HCT116 (cell line): Measurements from ENCODE around the gene P2RX5. TPM values are rescaled to one million over a fixed set of nuclear protein-coding genes. Genes with fewer than 3 reads are reported as not detected.

Experiments
- ATAC-seq: fragments of 200-7000 bp; cut with Tn5 transposase; 2 replicates; pipeline ENCODE4 v1.9.1; 2020; ENCODE audit warnings: mild to moderate bottlenecking, moderate library complexity
- BruUV-seq: library from RNA; stranded (reverse); fragments of 400-500 nt; replicated peaks from 2 replicates; lab custom pipeline; 2021; lab: Mats Ljungman, UMichigan
- CTCF ChIA-PET: fragments of 300-600 bp; sonication (Branson Sonifier 250); formaldehyde crosslinking; loops from one replicate; lab custom pipeline; 2021; ENCODE audit warnings: antibody characterized with exemption; lab: Charles Lee
- POLR2A ChIA-PET: fragments of 300-600, 350-600 bp; sonication (Branson Sonifier 250); formaldehyde crosslinking; loops from one replicate; lab custom pipeline; 2021; ENCODE audit warnings: antibody characterized with exemption; lab: Charles Lee
- RAD21 ChIA-PET, 2 experiments: fragments of 300-600 bp; sonication (Branson Sonifier 250); formaldehyde crosslinking; loops; one replicate each; lab custom pipeline; 2023; ENCODE audit warnings: low total read pairs in 2 of 2; ENCODE audit not compliant: uncharacterized antibody in 2 of 2, unreplicated experiment in 2 of 2, low non-redundant PET in 1 of 2; lab: Charles Lee
- DNase-seq: peaks from one replicate; pipeline ENCODE4 v3.0.0-alpha.2; 2010; ENCODE audit warnings: low read depth, low spot score
- H2AFZ ChIP-seq: fragments of 200-600 bp; shearing (Covaris generic), sonication (generic); 2 replicates; pipeline ENCODE4 v1.6.1; 2017; ENCODE audit warnings: low read depth, mixed run types, mixed read lengths, antibody characterized with exemption, low read length; ENCODE audit not compliant: poor library complexity, severe bottlenecking
- H3K27ac ChIP-seq: 2 replicates; pipeline ENCODE4 v1.5.1; 2012; ENCODE audit warnings: low read depth, low read length
- H3K27me3 ChIP-seq: fragments of 200-600 bp; sonication (generic); 2 replicates; pipeline ENCODE4 v1.6.1; 2016; ENCODE audit warnings: mixed run types, low read length, mixed read lengths; ENCODE audit not compliant: insufficient read depth
- H3K36me3 ChIP-seq, 2 experiments: fragments of 200-500 bp in 1 of 2; fragments of 200-600 bp in 1 of 2; sonication (Bioruptor generic) in 1 of 2; sonication (generic) in 1 of 2; 2 replicates each; pipeline versions ENCODE4 v1.5.1 to v1.6.1; 2014 to 2016; ENCODE audit warnings: low read length in 2 of 2, inconsistent platforms in 1 of 2, mixed read lengths in 1 of 2, mixed run types in 1 of 2; ENCODE audit not compliant: insufficient read depth in 2 of 2, control insufficient read depth in 1 of 2
- H3K4me1 ChIP-seq, 2 experiments: fragments of 200-600 bp in 1 of 2; sonication (generic) in 1 of 2; 2 replicates each; pipeline versions ENCODE4 v1.5.1 to v1.6.1; 2012 to 2017; ENCODE audit warnings: low read length in 2 of 2, inconsistent platforms in 1 of 2, mild to moderate bottlenecking in 1 of 2, mixed read lengths in 1 of 2, mixed run types in 1 of 2, moderate library complexity in 1 of 2; ENCODE audit not compliant: insufficient read depth in 2 of 2, control insufficient read depth in 1 of 2
- H3K4me2 ChIP-seq: fragments of 200-600 bp; sonication (generic); 2 replicates; pipeline ENCODE4 v1.6.1; 2017; ENCODE audit warnings: mixed run types, low read length, mixed read lengths
- H3K4me3 ChIP-seq, 2 experiments: fragments of 200-600 bp in 1 of 2; sonication (generic) in 1 of 2; replicated peaks in 1 of 2; 2 replicates each; pipeline ENCODE4 v1.5.1; 2011 to 2016; ENCODE audit warnings: low read length in 2 of 2, control low read depth in 1 of 2, low read depth in 1 of 2, mild to moderate bottlenecking in 1 of 2, mixed read lengths in 1 of 2, mixed run types in 1 of 2
- H3K79me2 ChIP-seq: fragments of 200-600 bp; sonication (generic); 2 replicates; pipeline ENCODE4 v1.6.1; 2017; ENCODE audit warnings: mild to moderate bottlenecking, mixed run types, low read length, moderate library complexity, mixed read lengths; ENCODE audit not compliant: insufficient read depth
- H3K9ac ChIP-seq: fragments of 200-600 bp; sonication (generic); 2 replicates; pipeline ENCODE4 v1.6.1; 2016; ENCODE audit warnings: low read length, mixed read lengths
- H3K9me2 ChIP-seq: fragments of 200-600 bp; sonication (generic), shearing (Covaris generic); 2 replicates; pipeline ENCODE4 v1.6.1; 2017; ENCODE audit warnings: mixed run types, mild to moderate bottlenecking, moderate library complexity; ENCODE audit not compliant: insufficient read depth
- H3K9me3 ChIP-seq, 2 experiments: fragments of 200-500 bp in 1 of 2; fragments of 200-600 bp in 1 of 2; sonication (Bioruptor generic) in 1 of 2; sonication (generic) in 1 of 2; 2 replicates each; pipeline ENCODE4 v1.6.1; 2014 to 2017; ENCODE audit warnings: low read length in 2 of 2, mixed read lengths in 2 of 2, inconsistent platforms in 1 of 2, low read depth in 1 of 2, mild to moderate bottlenecking in 1 of 2, mixed run types in 1 of 2, moderate library complexity in 1 of 2; ENCODE audit not compliant: control insufficient read depth in 1 of 2, insufficient read depth in 1 of 2
- H4K20me1 ChIP-seq: fragments of 200-600 bp; sonication (generic), shearing (Covaris generic); 2 replicates; pipeline ENCODE4 v1.6.1; 2017; ENCODE audit warnings: mixed run types, mild to moderate bottlenecking, moderate library complexity; ENCODE audit not compliant: insufficient read depth
- CBX3 ChIP-seq: IDR thresholded peaks from 2 replicates; pipeline ENCODE4 v1.6.1; 2012; ENCODE audit warnings: low read depth
- ELF1 ChIP-seq: IDR thresholded peaks from 2 replicates; pipeline ENCODE4 v1.6.1; 2012; ENCODE audit warnings: low read depth, borderline replicate concordance
- EZH2 ChIP-seq: fragments of 200-600 bp; sonication (generic); IDR thresholded peaks from 2 replicates; pipeline ENCODE4 v1.6.1; 2017; ENCODE audit warnings: antibody characterized with exemption, mixed run types
- POLR2AphosphoS5 ChIP-seq: IDR thresholded peaks from 2 replicates; pipeline ENCODE4 v1.6.1; 2011; ENCODE audit warnings: mild to moderate bottlenecking, low read depth, low read length, moderate library complexity
- SRF ChIP-seq: IDR thresholded peaks from 2 replicates; pipeline ENCODE4 v1.6.1; 2012; ENCODE audit warnings: low read depth
- TCF7L2 ChIP-seq: IDR thresholded peaks from 2 replicates; pipeline ENCODE4 v1.7.0; 2011; ENCODE audit warnings: borderline replicate concordance, inconsistent platforms; ENCODE audit not compliant: insufficient read depth, insufficient read length; ENCODE audit errors: extremely low read depth
- intact Hi-C: fragments of 100-400 bp; cut with micrococcal nuclease; formaldehyde crosslinking; loops from 2 replicates; pipeline ENCODE4 v1.10.0; 2022
- total RNA-seq: library from RNA; stranded (reverse); gene quantifications from one replicate; pipeline ENCODE4 v1.2.1, GENCODE V29; 2021; ENCODE audit not compliant: unreplicated experiment
- TF ChIP-seq, protein P1 (sequence below): IDR thresholded peaks from 2 replicates; pipeline ENCODE4 v1.6.1; 2012; ENCODE audit warnings: low read depth
- TF ChIP-seq, protein P2 (sequence below): IDR thresholded peaks from 2 replicates; pipeline ENCODE4 v1.6.1; 2012
- TF ChIP-seq, protein P3 (sequence below): IDR thresholded peaks from 2 replicates; pipeline ENCODE4 v1.6.1; 2012

The P2RX5 gene
- total RNA-seq, 1 experiment from 2014 or later: 9.0 TPM

DNA sequence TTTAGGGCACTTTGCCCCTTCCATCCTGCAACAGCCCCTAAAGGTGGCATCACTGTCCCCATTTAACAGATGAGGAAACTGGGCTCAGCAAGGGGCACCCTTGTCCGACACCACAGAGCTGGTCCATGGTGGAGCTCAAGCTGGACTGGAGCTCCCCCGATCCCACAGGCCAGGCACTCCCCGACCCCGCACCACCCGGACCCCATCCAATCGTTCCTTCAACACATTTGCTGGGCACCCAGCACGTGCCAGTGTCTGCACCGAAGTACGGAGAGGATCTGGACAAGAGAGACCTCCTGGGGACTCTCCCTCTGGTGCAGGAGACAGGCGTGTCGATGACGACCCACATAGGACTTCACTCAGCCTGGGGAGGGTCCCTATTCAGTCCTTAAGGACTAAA, 13.9 kb downstream of the P2RX5 start:
- ChIA-PET CTCF (interaction anchor here (0.8 to 1.8 kb wide), 4 partner anchors 13 to 145 kb away, joined by 7 to 11 read pairs (median 8); partner anchors contain the start of genes EMC6, P2RX5 and TAX1BP3), RAD21 (no interaction called here), POLR2A (no interaction called here)
- Histone ChIP-seq H3K27me3 (no peaks in the 10 kb centered on the region), H3K9me3 (no peaks in the 10 kb centered on the region), H3K4me1 (peaks cover 0 to 10% of the 10 kb centered on the region in 2 experiments; a peak in 3 of 4 replicates), H3K9me2 (no peaks in the 10 kb centered on the region), H3K36me3 (no peaks in the 10 kb centered on the region), H3K4me2 (no peak overlapping the region), H2AFZ (no peak overlapping the region), H3K79me2 (no peaks in the 10 kb centered on the region), H4K20me1 (no peaks in the 10 kb centered on the region), H3K4me3 (no peak overlapping the region), H3K27ac (no peak overlapping the region), H3K9ac (no peak overlapping the region)
- BruUV-seq: no TSS peak
- TF ChIP-seq EZH2 (no peak), TCF7L2 (no peak), CBX3 (no peak), ELF1 (no peak), SRF (no peak), POLR2AphosphoS5 (no peak)
- TF ChIP-seq, protein P1, sequence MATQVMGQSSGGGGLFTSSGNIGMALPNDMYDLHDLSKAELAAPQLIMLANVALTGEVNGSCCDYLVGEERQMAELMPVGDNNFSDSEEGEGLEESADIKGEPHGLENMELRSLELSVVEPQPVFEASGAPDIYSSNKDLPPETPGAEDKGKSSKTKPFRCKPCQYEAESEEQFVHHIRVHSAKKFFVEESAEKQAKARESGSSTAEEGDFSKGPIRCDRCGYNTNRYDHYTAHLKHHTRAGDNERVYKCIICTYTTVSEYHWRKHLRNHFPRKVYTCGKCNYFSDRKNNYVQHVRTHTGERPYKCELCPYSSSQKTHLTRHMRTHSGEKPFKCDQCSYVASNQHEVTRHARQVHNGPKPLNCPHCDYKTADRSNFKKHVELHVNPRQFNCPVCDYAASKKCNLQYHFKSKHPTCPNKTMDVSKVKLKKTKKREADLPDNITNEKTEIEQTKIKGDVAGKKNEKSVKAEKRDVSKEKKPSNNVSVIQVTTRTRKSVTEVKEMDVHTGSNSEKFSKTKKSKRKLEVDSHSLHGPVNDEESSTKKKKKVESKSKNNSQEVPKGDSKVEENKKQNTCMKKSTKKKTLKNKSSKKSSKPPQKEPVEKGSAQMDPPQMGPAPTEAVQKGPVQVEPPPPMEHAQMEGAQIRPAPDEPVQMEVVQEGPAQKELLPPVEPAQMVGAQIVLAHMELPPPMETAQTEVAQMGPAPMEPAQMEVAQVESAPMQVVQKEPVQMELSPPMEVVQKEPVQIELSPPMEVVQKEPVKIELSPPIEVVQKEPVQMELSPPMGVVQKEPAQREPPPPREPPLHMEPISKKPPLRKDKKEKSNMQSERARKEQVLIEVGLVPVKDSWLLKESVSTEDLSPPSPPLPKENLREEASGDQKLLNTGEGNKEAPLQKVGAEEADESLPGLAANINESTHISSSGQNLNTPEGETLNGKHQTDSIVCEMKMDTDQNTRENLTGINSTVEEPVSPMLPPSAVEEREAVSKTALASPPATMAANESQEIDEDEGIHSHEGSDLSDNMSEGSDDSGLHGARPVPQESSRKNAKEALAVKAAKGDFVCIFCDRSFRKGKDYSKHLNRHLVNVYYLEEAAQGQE: no peak
- TF ChIP-seq, protein P2, sequence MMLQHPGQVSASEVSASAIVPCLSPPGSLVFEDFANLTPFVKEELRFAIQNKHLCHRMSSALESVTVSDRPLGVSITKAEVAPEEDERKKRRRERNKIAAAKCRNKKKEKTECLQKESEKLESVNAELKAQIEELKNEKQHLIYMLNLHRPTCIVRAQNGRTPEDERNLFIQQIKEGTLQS: no peak
- TF ChIP-seq, protein P3, sequence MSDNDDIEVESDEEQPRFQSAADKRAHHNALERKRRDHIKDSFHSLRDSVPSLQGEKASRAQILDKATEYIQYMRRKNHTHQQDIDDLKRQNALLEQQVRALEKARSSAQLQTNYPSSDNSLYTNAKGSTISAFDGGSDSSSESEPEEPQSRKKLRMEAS: no peak
- DNase-seq: no peak
- ATAC-seq: no peak
- intact Hi-C loops: loop anchor here (2.0 kb wide), 1 partner anchor 145 kb away; no protein-coding TSS in a partner anchor
